Right lobe of liver (tissue), 4 donors: ENCODE results near the gene AKTIP.

Source experiments
- POLR2A ChIP-seq: fragments of 450-650 bp; IDR thresholded peaks from one replicate; pipeline ENCODE4 v1.6.1; 2017; ENCODE audit warnings: antibody characterized with exemption, mild to moderate bottlenecking
- TF ChIP-seq, protein P1 (sequence below), 4 donors: fragments of 200-600 bp in 3 of 4; fragments of 450-650 bp in 1 of 4; IDR thresholded peaks; one replicate each; pipeline versions ENCODE4 v1.5.1 to v1.8.0; 2016 to 2022; ENCODE audit warnings: antibody characterized with exemption in 4 of 4, mild to moderate bottlenecking in 2 of 4
- donor health status: DM: no; HTN: no; CAD: no.
- donor health status: DM: no; HTN: no; CAD: no.
- donor health status: DM: no; HTN: yes; CAD: no.

DNA sequence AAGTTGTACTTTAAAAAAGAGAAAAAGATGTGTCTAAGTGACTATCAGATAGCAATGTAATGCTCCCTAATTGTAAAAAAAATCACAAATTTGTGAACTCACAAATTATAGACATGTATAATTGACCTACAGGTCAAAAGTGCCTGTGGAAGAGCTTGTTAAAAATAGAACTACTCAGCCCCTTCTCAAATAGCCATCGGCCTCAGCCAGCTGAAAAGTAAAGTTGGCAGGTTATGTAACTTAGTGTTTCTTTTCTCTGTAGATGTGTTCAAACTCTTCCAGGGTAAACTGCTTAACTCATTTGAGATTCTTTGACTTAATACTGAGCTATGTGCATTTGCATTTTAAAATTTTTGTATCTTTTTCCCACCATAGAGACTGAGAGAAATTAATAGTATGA is 13.3 kb downstream of the AKTIP start:
- TF ChIP-seq, protein P1, sequence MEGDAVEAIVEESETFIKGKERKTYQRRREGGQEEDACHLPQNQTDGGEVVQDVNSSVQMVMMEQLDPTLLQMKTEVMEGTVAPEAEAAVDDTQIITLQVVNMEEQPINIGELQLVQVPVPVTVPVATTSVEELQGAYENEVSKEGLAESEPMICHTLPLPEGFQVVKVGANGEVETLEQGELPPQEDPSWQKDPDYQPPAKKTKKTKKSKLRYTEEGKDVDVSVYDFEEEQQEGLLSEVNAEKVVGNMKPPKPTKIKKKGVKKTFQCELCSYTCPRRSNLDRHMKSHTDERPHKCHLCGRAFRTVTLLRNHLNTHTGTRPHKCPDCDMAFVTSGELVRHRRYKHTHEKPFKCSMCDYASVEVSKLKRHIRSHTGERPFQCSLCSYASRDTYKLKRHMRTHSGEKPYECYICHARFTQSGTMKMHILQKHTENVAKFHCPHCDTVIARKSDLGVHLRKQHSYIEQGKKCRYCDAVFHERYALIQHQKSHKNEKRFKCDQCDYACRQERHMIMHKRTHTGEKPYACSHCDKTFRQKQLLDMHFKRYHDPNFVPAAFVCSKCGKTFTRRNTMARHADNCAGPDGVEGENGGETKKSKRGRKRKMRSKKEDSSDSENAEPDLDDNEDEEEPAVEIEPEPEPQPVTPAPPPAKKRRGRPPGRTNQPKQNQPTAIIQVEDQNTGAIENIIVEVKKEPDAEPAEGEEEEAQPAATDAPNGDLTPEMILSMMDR (IDR thresholded peaks at IDR 0.05) = no peak
- TF ChIP-seq POLR2A = no peak
